CD4-positive, alpha-beta T cell treated with Interleukin-10 for 1 hour (primary cell): Measurements from ENCODE around the gene USP22.
"Not testable (repeated sequence)": the region's sequence is repeated elsewhere in the genome, so short reads cannot be mapped to it uniquely, and the experiment has no call there.

Experiments
- DNase-seq: peaks from one replicate; pipeline ENCODE4 v3.0.0-alpha.2; 2020

USP22 gene

GRCh38 chr17:21042458-21043295 lies at the start of gene USP22:
USP22 (minus strand) TSS chr17:21043011; CDS start chr17:21042835, 176 bp downstream.
- no peak for DNase-seq

DNA sequence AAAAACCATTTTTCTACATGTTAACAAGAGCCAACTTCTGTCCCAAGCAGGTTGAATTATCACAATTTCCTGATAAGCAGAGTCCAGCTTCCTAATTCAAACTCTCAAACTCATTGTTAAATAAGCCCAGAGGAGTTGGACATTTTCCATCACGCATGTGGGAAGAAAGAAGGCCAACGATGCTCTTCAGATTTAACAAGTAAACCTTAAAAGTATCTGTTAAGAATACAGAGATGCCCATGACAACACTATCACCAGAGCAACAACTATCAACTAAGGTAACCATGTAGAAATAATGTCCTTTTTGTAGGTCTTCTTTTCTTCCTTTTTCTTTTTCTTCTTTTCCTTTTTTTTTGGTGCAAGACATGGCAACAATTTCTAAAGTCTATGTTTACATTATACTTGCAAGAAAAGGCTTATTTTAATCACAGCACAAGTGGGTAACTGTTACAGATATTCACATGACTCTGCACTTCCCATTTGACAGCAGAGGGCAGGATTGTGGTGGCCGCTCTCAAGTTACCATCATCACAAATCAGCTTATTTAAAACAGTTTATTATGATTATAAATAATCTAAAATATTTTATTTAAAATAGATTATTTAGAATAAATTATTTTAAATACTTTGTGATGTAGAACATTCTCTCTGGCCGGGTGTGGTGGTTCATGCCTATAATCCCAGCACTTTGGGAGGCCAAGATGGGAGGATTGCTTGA lies 48.2 kb upstream of the USP22 start:
- DNase-seq: no peak

DNA sequence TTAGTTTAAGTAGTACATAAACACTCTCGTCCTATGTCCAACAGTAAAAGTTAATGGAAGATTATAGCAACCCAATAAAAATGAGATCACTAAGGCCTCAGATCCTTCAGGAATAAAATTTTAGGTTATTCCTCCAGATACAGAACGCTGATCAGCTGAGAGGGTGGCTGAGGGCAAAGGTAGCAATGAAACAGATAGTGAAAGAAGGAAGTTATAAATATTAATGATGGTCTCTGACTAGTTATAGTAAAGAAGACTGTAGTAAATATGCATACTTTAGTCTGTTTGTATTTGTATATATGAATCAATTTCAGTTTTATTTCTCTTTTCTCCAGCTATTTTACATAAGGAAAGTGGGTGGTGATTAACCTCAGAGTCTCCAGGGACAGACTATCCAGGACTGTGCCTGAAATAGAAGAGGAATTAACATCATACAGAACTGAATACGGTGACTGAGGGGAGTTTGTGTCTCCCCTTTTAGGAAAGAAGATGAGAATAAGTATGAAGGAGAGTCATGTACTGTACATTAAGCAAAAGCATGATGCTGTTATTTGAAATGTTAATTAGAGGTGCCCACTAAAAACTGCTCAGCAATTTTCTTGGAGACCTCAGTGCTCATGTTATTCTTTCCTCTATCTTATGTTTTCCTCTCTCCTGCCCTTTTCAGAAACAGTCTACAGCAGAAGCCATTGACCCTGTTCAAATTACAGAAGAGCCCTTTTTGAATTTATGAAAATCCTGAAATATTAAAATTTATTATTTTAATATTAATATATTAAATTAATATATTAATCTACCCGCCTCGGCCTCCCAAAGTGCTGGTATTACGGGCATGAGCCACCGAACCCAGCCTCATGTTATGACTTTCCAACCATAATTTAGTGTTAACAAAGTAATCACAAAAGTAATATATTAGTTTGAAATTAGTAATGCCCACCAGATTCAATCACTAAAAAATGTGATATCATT lies 47.4 kb upstream of the USP22 start:
- no peak for DNase-seq

- DNase-seq: no peak
These were observed 46.3 kb upstream of the USP22 start for GRCh38 chr17:21089145-21089544.

DNA sequence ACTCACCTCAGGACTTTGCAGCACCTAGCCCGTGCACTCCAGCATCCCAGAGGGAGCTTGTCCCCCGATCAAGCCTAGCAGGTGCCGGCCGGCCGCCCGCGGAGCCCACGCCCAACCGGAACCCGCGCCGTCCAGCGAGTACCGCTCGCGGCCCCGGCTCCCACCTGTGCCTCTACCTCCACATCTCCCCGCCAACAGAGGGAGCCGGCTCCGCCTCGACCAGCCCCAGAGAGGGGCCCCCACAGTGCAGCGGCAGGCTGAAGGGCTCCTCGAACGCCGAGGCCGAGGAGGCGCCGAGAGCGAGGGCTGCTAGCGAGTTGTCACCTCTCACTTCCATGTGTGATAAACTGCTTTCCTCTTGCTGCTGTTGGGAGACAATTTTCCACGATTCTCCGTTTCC lies 42.9 kb upstream of the USP22 start:
- DNase-seq: no peak

DNA sequence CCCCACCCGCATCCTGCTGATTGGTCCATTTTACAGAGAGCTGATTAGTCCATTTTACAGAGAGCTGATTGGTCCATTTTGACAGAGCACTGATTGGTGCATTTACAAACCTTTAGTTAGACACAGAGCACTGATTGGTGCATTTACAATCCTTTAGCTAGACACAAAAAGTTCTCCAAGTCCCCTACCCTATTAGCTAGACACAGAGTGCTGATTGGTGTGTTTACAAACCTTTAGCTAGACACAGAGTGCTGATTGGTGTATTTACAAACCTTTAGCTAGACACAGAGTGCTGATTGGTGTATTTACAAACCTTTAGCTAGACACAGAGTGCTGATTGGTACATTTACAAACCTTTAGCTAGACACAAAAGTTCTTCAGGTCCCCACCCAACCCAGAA lies 42.5 kb upstream of the USP22 start:
- not testable (repeated sequence) for DNase-seq

DNA sequence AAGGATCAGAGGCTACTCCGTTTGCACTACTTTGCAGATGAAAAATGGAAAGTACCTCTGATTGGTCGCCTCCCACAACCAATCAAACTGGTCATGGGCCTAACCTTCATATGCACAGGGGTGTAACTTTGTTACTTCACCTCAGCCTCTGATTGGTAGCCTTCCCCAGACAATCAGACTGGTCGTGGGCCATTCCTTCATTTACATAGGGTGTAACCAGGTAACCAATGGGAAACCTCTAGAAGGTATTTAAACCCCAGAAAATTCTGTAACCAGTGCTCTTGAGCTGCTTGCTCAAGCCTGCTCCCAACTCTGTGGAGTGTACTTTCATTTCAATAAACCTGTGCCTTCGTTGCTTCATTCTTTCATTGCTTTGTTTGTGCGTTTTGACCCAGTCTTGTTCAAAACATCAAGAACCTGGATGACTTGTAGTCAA lies 39.2 kb upstream of the USP22 start:
- no peak for DNase-seq

GRCh38 chr17:21079196-21079595 lies 36.4 kb upstream of the USP22 start:
- no peak for DNase-seq

- DNase-seq: no peak
These were observed 35.4 kb upstream of the USP22 start for GRCh38 chr17:21078016-21078780.

- no peak for DNase-seq
These were observed 34.5 kb upstream of the USP22 start for GRCh38 chr17:21077281-21077680.

DNA sequence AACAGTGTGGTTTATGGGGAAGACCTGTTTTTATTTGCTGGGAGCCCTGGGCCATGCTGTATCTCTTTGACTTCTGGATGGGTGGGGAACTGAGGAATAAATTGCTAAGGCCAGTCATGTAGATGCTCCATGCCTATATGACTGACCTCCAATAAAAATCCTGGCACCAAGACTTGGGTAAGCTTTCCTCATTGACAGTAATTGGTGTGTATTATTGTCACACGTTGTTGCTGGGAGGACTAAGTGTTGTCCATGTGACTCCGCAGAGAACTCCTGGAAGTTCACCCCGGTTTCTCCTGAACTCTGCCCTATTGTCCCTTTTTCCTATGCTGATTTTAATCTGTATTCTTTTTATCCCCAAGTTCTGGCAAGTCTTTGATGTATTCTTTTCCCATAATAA lies 33.4 kb upstream of the USP22 start:
- no peak for DNase-seq

DNA sequence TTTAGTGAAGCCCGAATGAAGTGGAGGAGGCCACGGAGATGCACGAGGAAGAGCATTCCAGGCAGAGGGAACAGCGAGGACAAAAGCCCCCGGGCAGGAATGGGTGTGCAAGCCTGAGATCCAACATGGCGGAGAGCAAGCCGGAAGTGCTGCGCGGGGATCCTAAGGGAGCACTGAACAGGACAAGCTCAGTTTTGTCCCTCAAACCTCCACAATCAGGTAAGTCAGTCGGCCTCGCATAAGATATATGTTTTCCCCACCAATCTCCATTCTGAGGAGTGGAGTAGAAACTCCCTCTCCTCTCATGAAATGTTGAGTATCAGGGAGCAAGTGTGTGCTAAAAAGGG lies 32.9 kb upstream of the USP22 start:
- no peak for DNase-seq

DNA sequence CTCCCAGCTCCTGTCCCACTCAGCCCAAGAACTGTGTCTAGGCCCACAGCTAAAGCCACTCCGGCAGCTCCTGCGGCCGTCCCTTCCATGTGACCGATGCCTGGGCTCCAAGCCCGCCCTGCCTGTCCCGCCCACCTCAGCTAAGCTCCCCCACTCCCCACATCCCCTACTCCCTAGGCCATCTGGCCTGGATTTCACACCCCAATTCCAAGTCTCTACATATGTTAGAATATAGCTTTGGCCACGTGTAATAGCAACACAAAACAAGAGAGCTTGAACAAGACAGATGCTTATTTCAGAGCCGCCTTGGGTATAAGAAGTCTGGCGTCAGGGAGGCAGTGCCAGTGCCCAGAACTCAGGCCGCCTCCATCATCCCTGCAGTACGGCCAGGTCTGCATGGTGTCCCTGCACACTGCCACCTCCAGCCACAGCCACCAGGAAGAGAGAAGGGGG lies 30.0 kb upstream of the USP22 start:
- no peak for DNase-seq

GRCh38 chr17:21066394-21066793 lies 23.6 kb upstream of the USP22 start:
- DNase-seq: no peak

GRCh38 chr17:21061971-21062526 lies 19.2 kb upstream of the USP22 start:
- DNase-seq: no peak

DNA sequence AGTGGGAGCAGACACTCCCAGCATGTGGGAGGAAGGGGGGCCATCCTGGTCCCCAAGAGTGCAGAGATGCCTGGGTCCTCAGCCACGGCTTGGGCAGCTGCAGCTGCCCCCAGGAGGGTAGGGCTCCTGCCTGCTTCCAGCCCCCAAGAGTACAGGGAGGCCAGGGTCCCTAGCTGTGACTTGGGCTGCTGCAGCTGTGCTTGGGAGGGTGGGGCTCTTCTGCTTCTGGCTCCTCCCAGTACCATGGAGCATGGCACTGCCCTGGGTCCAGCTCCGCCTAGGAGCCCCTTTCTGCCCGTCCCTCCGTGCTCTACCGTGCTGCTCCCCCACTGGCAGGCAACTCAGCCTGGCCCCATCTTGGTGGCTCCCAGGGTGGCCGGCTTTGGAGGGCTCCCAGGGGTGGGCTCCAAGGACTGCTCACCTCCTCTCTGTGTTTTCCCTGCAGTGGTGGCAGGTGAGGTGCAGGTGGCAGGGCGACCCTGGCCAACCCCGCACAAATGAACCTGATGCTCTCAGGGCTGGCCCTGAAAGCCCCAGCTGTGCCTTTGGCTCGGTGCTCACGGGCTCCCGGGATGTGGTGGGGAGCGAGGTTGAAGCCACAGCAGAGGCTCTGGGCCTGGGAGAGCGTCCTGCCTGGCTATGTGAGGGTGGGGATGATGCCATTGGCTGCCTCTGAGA lies 18.5 kb upstream of the USP22 start:
- DNase-seq: no peak

- DNase-seq: no peak
These were observed 16.9 kb upstream of the USP22 start for GRCh38 chr17:21059761-21060160.

DNA sequence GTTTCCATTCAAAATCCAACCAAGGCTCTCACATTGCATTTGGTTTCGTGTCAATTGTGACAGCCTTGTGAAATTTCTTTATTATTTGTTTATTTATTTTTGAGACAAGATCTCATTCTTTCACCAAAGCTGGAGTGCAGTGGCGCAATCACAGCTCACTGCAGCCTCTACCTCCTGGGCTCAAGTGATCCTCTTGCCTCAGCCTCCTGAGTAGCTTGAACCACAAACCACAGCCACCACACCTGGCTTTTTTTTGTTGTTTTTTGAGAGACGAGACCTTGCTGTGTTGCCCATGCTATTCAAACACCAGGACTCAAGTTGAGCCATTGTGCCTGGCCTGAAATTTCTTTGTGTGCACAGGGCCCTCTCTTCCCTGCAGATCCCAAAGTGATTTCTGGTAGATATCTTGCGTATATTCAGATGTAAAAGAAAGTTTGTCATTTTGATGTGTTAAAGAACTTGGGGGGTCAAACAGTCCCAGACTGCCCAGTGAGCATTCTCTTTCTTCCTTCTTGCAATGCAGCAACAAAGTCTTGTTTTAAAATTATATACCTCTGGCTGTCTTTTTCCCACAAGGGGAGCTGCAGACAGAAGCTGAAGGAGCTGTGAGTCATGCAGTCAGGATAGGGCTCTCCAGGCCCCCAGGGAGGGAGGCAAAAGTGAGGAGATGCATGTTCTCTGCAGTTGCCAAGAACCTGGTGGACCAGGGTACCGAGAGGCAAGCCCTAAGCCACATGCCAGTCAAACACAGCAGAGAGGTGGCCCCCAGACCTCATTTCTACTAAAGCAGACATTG lies 15.5 kb upstream of the USP22 start:
- DNase-seq: no peak

DNA sequence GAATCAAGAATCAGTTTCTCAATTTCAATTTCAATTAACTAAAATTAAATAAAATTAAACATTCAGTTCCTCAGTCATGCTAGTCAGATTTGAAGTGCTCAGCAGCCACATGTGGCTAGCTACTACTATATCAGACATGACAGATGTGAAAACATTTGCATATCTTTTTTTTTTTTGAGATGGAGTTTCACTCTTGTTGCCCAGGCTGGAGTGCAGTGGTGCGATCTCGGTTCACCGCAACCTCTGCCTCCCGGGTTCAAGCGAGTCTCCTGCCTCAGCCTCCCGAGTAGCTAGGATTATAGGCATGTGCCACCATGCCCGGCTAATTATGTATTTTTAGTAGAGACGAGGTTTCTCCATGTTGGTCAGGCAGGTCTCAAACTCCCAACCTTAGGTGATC lies 10.2 kb upstream of the USP22 start:
- DNase-seq: not testable (repeated sequence)

DNA sequence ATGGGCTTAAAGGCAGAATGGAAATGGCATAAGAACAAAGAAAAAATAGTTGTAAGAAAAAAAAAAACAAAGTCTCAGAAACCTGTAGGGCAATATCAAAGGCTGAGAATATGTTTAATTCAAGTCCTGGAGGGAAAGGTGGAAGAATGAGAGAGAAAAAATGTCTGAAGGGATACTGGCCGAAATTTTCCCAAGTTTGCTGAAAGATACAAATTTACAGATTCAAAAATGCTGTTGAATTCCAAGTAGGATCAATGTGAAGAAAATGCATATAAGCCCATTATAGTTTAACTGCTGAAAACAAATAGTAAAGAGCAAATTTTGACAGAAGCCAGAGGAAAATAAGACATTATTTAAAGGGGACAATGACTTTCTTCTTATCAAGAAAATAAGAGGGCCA lies 6.6 kb upstream of the USP22 start:
- DNase-seq: no peak

DNA sequence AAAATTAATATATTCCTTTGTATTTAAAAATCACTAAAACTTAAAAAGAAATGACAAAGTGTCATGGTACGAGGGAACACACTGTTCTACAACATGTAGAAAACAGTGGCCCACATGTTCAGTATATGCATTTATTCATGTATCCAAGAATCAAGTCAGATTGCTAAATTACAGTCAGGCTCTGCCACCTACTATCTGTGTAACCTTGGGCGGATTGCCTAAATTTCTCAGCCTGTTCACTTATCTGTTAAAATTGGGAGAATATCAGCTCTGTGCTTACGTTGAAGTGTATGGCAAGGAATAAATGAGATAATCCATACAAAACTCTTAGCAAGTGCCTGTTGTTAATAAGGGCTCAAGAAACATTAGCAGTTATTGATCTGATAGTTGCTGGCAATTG lies 3.4 kb upstream of the USP22 start:
- DNase-seq: no peak
